ENCODE results near the gene B3GALT2. TPM values are rescaled to one million over a fixed set of nuclear protein-coding genes. Genes with fewer than 3 reads are reported as not detected.

Gene B3GALT2
- total and polyA plus RNA-seq, 2 of the 8 experiments (the other 6 are each of a cell fraction or from before 2014, with no cell fraction given) = not detected

- TF ChIP-seq BACH1 (IDR thresholded peaks at IDR 0.05; ENCODE audit: low read length) = no peak
- TF ChIP-seq ATF3 (IDR thresholded peaks at IDR 0.05; ENCODE audit: insufficient read depth, low read depth, low read length) = no peak
- TF ChIP-seq BRCA1 (IDR thresholded peaks at IDR 0.05; ENCODE audit: low read depth, low read length) = no peak
- TF ChIP-seq CBX5 (IDR thresholded peaks at IDR 0.05; ENCODE audit: low read depth, low read length) = no peak
- FAIRE-seq = no peak
- peaks cover 0 to 10% (median 1%) of the 10 kb centered on the region in 4 experiments; a peak in 4 of 8 replicates for H3K36me3 ChIP-seq (ENCODE audit: control insufficient read depth in 2 of 4, insufficient read depth in 4 of 4, low read length in 3 of 4)
Measured at GRCh38 chr1:193212637-193213036, 26.2 kb upstream of the B3GALT2 start.

More at GRCh38 chr1:193212637-193213036, 26.2 kb upstream of the B3GALT2 start:
- Histone ChIP-seq H3K9me3 (ENCODE audit: insufficient read depth in 2 of 2, low read depth in 1 of 2, low read length in 1 of 2) (no peaks in the 10 kb centered on the region), H2AFZ (ENCODE audit: low read length) (no peak overlapping the region), H4K5ac (ENCODE audit: insufficient read length, low read depth, low read length) (no peak overlapping the region), H3K23ac (ENCODE audit: insufficient read length) (no peak overlapping the region), H3K27me3 (replicated peaks in 1 of 4; ENCODE audit: control insufficient read depth in 3 of 4, extremely low read depth in 1 of 4, insufficient read depth in 3 of 4, low read length in 3 of 4) (no peaks in the 10 kb centered on the region), H2AK5ac (ENCODE audit: low read depth, low read length) (no peak overlapping the region), H3K4me3 (ENCODE audit: extremely low read depth in 1 of 4, insufficient read depth in 2 of 4, low read depth in 3 of 4, low read length in 4 of 4) (no peak overlapping the region), H3K56ac (replicated peaks; ENCODE audit: insufficient read length, low read depth, low read length) (no peak overlapping the region), H3K79me2 (ENCODE audit: control insufficient read depth in 1 of 2, insufficient read depth in 2 of 2, low read length in 2 of 2) (no peaks in the 10 kb centered on the region), H4K20me1 (replicated peaks in 1 of 2; ENCODE audit: control insufficient read depth in 1 of 2, insufficient read depth in 2 of 2, low read length in 2 of 2) (peaks cover 0 to 3% of the 10 kb centered on the region in 2 experiments), H4K91ac (replicated peaks; ENCODE audit: insufficient read length, low read length) (no peak overlapping the region), H2BK15ac (ENCODE audit: low read length) (no peak overlapping the region), H3K79me1 (ENCODE audit: low read depth, low read length) (no peaks in the 10 kb centered on the region; the same call in 1 of the 2 replicates), H3K4ac (replicated peaks; ENCODE audit: insufficient read length, low read depth, low read length) (no peak overlapping the region), H3K4me2 (ENCODE audit: insufficient read depth in 1 of 2, low read depth in 2 of 2, low read length in 2 of 2) (no peak overlapping the region), H2BK5ac (ENCODE audit: low read depth, low read length) (no peak overlapping the region), H3K27ac (ENCODE audit: low read depth, low read length) (no peak overlapping the region), H3K18ac (ENCODE audit: extremely low read depth, low read length) (no peak overlapping the region), H2BK20ac (ENCODE audit: low read length) (no peak overlapping the region), H2BK12ac (ENCODE audit: low read depth, low read length) (no peak overlapping the region), H2BK120ac (replicated peaks; ENCODE audit: low read depth, low read length) (no peak overlapping the region), H3K23me2 (ENCODE audit: low read depth, low read length) (no peaks in the 10 kb centered on the region), H3K9ac (replicated peaks in 1 of 4; ENCODE audit: extremely low read depth in 1 of 4, low read depth in 3 of 4, low read length in 3 of 4) (no peak overlapping the region), H4K8ac (ENCODE audit: extremely low read depth, insufficient read depth, low read length) (no peak overlapping the region), H3K4me1 (replicated peaks in 1 of 4; ENCODE audit: control insufficient read depth in 3 of 4, insufficient read depth in 4 of 4, low read length in 3 of 4) (peaks cover 2 to 6% (median 4%) of the 10 kb centered on the region in 4 experiments; a peak in 5 of 7 replicates), H3K14ac (ENCODE audit: insufficient read length) (no peak overlapping the region)
- CTCF ChIA-PET (ENCODE audit: partially characterized antibody) = no interaction called here
- no peak for DNase-seq (ENCODE audit: low read depth in 1 of 2, low spot score in 2 of 2)
- WGBS, 2 experiments (ENCODE audit: extremely low coverage in 1 of 2, insufficient coverage in 1 of 2, insufficient read length in 1 of 2, insufficient replicate concordance in 2 of 2, low coverage in 1 of 2, low lambda C conversion rate in 2 of 2, missing lambda C conversion rate in 1 of 2) = 95% methylated on average over 2 of the region's 2 CpGs; no CpG with 5 or more reads in 1 of the 2 experiments
- POLR2A ChIA-PET (ENCODE audit: partially characterized antibody) = no interaction called here
